Measurements from ENCODE around the gene ATP5PB.

The ATP5PB gene

DNA sequence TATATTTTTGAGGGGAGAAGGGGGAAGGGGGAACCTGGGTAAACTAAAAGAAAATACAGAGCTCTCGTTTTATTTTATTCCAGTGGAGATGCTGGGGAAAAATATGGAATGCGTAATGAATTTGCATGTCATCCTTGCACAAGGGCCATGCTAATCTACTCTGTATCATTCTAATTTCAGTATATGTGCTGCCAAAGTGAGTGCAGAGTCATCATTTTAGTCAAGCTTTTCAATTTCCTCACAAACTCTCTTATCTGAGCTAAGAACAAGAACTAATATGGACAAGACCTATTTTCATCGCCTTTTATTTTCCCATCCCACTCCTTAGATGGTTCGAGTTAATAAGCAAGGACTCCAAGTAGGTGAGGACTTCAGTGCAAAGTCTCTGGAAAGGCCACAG is 41.0 kb downstream of the ATP5PB start:
- ChIA-PET POLR2A (no interaction called here), CTCF (interaction anchor here (1.1 to 2.4 kb wide), 8 partner anchors 8 to 279 kb away, joined by 3 to 19 read pairs (median 6); partner anchors contain the start of gene RAP1A)
- no peak for DNase-seq (ENCODE audit: extremely low spot score)
- no peak for TF ChIP-seq CTCF (IDR thresholded peaks at IDR 0.05; ENCODE audit: control extremely low read depth, extremely low read depth, low read depth, missing control alignments)

DNA sequence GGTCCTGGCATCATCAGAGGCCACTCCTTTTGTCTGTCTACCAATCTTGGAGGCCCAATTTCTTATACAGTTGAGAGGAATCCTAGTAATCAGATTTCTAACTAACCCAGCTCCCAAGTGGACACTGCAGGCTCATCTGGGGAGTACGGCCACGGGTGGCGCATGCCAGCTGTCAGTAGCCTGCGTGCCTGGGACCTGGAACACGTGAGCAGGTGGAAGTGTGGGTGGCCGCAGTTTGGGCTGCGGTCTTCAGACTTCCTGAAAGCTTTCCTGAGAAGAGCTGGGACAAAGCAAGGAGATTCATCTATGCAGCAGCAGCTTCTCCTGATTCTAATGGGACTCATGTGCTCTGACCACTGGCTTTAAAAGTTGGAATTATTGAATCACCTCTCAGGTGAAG is 41.8 kb downstream of the ATP5PB start:
- no peak for DNase-seq (ENCODE audit: extremely low spot score)
- ChIA-PET POLR2A (no interaction called here), CTCF (interaction anchor here (1.1 to 2.4 kb wide), 7 partner anchors 9 to 278 kb away, joined by 3 to 19 read pairs (median 6); partner anchors contain the start of gene RAP1A)
- no peak for TF ChIP-seq CTCF (IDR thresholded peaks at IDR 0.05; ENCODE audit: control extremely low read depth, extremely low read depth, low read depth, missing control alignments)

DNA sequence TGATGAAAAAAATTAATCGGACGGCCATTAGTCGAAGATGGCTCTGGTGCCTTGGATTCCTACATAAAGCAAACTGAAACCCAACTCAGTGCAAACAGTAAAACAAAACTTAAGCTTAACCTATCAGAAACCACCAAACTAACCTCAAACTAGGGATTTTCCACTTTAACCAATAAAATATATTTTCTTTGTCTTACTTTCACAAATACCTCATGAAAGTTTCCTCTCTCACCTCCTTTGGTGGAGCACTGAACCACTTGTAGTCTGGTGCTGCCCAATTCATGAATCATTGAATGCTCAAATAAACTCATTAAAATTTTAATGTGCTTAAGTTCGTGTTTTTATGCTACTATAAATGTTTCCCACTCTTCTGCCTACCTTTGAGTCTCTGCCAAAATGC is 47.1 kb downstream of the ATP5PB start:
- ChIA-PET CTCF (interaction anchor here (0.9 to 8.7 kb wide), 6 partner anchors 10 to 251 kb away, joined by 3 to 84 read pairs (median 8); no protein-coding TSS in a partner anchor), POLR2A (interaction anchor here (0.7 kb wide), 1 partner anchor 1066 kb away, joined by 3 read pairs; no protein-coding TSS in a partner anchor)
- TF ChIP-seq CTCF (IDR thresholded peaks at IDR 0.05; ENCODE audit: control extremely low read depth, extremely low read depth, low read depth, missing control alignments), result no peak
- DNase-seq (ENCODE audit: extremely low spot score), result no peak

DNA sequence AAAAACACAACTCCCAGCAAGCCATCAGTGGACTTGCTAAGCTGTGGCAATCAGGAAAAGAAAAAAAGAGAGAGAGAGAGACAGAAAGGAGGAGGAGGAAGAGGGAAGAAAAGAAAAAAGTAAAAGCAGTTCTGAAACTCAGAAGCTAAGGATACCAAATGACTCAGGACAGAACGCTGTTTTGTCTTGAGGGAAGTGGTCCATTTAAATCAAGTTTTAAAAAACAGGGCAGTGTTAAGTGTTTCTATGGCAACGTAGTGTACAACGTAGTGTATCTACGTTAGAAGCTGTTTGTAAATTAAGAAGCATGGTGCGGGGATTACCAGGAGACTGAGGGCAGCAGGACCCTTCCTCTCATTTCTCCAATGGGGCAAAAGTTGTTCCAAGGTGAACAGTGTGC is 48.3 kb downstream of the ATP5PB start:
- ChIA-PET POLR2A (no interaction called here), CTCF (interaction anchor here (0.8 to 8.7 kb wide), 7 partner anchors 10 to 272 kb away, joined by 3 to 84 read pairs (median 5); no protein-coding TSS in a partner anchor)
- DNase-seq (ENCODE audit: extremely low spot score), result no peak
- TF ChIP-seq CTCF (IDR thresholded peaks at IDR 0.05; ENCODE audit: control extremely low read depth, extremely low read depth, low read depth, missing control alignments), result no peak

DNA sequence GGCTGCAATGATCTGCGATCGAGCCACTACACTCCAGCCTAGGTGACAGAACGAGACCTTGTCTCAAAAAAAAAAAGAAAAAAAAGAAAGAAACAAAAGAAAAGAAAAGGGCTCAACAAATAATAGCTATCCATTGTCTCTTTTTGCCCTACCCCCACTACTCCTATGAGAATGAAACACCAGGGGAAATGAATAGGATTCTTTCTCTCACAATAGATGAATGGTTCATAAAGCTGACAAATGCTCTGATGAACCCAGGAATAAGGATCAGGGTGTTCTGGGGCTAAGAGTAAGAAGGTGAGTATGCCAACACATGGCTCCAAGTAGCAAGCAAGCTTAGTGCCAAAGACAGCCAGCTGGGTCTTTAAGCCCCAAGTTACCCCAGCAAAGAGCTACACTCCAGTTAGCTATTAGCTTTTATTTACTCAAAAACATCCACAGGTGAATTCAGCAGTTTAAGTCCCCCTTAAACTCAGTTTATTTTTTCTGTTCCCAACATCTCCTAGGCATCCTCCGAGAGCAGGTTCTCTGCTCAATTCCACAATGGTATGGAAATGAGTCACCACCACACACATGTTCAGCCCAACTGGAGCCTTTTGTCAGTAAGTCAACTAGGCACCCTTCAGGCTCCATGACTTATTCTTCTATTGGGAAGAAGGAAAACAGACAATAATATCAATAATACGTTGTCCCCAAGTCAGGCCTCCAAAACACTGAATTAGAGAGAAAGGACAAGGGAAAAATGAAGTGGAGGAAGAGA is 49.9 kb downstream of the ATP5PB start:
- no peak for TF ChIP-seq CTCF (IDR thresholded peaks at IDR 0.05; ENCODE audit: control extremely low read depth, extremely low read depth, low read depth, missing control alignments)
- DNase-seq (ENCODE audit: extremely low spot score), result no peak
- POLR2A ChIA-PET, result interaction anchor here (0.6 kb wide), 3 partner anchors 94 to 925 kb away, joined by 3 to 4 read pairs (median 3); no protein-coding TSS in a partner anchor
- CTCF ChIA-PET, result interaction anchor here (1.2 to 8.7 kb wide), 4 partner anchors 9 to 248 kb away, joined by 5 to 84 read pairs (median 40); no protein-coding TSS in a partner anchor

DNA sequence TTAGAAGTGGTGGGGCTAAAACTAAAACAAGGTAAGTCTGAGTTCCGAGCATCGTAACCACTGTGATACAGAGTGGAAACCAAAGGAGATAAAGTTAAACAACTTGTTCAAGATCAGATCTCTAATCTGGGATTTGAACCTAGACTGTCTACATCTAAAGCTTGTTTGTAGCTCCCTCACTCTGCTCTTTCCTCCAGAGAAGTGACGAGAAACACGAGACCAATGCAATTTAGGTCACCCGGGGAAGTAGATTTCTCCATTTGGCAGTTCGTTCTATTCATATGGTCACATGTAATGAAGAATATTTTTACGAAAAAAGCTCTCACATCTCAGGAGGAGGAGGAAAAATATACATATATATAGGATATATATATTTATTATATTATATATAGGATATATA is 52.4 kb downstream of the ATP5PB start:
- DNase-seq (ENCODE audit: extremely low spot score), result no peak
- POLR2A ChIA-PET, result no interaction called here
- no peak for TF ChIP-seq CTCF (IDR thresholded peaks at IDR 0.05; ENCODE audit: control extremely low read depth, extremely low read depth, low read depth, missing control alignments)
- CTCF ChIA-PET, result interaction anchor here (1.8 to 8.7 kb wide), 3 partner anchors 15 to 253 kb away, joined by 4 to 75 read pairs (median 8); no protein-coding TSS in a partner anchor
